D721Med (cell line): Measurements from ENCODE around the gene RUNX2.

Experiments used
- DNase-seq: peaks from one replicate; pipeline ENCODE4 v3.0.0; 2011; ENCODE audit warnings: low spot score; ENCODE audit not compliant: insufficient read length
- FAIRE-seq: peaks from 2 replicates; lab custom pipeline; 2011; peaks lifted over from hg19 to GRCh38; lab: Jason Lieb, UNC
- CTCF ChIP-seq: IDR thresholded peaks from 2 replicates; pipeline ENCODE4 v1.5.1; 2012; ENCODE audit warnings: mild to moderate bottlenecking, control low read depth; ENCODE audit not compliant: insufficient read depth; ENCODE audit errors: missing control alignments

The RUNX2 gene

GRCh38 chr6:45474376-45474775 is 146.2 kb downstream of the RUNX2 start:
- no peak for TF ChIP-seq CTCF
- FAIRE-seq: no peak
- DNase-seq: no peak

- TF ChIP-seq CTCF: no peak
- DNase-seq (no peak), FAIRE-seq (no peak)
Observed at GRCh38 chr6:45476341-45476740, 148.2 kb downstream of the RUNX2 start.

- no peak for TF ChIP-seq CTCF
Observed at GRCh38 chr6:45477278-45477677, 149.1 kb downstream of the RUNX2 start.

GRCh38 chr6:45477790-45478189 is 149.7 kb downstream of the RUNX2 start:
- DNase-seq: no peak
- no peak for FAIRE-seq
- no peak for TF ChIP-seq CTCF

More at GRCh38 chr6:45477278-45477677, 149.1 kb downstream of the RUNX2 start:
- FAIRE-seq: no peak
- DNase-seq: no peak

- FAIRE-seq: no peak
- DNase-seq: no peak
- no peak for TF ChIP-seq CTCF
Observed at GRCh38 chr6:45478240-45478639, 150.1 kb downstream of the RUNX2 start.

GRCh38 chr6:45479834-45480751 is 152.0 kb downstream of the RUNX2 start:
- DNase-seq: no peak
- FAIRE-seq: peak; percentile 91
- TF ChIP-seq CTCF: no peak

GRCh38 chr6:45480752-45481415 is 152.8 kb downstream of the RUNX2 start:
- no peak for TF ChIP-seq CTCF
- FAIRE-seq: peak; percentile 29
- DNase-seq: no peak
